ENCODE measurements around the gene STX16.

The STX16 gene

DNA sequence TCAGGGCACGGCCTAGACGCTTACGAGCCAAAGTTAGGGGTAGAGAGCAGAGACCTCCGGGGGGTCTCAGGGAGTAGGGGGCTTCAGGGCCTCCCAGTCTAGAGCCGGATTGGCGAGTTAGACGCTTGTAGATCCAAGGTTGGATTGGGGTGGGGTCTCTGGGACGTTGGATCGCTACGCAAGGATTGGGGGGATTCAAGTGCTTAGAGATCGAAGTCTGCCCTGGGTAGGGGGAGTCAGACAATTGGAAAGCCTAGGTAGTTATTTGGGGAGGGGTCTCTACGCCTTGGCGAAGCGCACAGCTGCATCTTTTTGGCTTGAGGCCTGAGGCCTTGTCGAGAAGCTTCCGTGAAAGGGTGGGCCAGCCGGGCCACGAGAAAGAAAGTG is 469 bp downstream of the STX16 start:
- TF ChIP-seq, protein P1, sequence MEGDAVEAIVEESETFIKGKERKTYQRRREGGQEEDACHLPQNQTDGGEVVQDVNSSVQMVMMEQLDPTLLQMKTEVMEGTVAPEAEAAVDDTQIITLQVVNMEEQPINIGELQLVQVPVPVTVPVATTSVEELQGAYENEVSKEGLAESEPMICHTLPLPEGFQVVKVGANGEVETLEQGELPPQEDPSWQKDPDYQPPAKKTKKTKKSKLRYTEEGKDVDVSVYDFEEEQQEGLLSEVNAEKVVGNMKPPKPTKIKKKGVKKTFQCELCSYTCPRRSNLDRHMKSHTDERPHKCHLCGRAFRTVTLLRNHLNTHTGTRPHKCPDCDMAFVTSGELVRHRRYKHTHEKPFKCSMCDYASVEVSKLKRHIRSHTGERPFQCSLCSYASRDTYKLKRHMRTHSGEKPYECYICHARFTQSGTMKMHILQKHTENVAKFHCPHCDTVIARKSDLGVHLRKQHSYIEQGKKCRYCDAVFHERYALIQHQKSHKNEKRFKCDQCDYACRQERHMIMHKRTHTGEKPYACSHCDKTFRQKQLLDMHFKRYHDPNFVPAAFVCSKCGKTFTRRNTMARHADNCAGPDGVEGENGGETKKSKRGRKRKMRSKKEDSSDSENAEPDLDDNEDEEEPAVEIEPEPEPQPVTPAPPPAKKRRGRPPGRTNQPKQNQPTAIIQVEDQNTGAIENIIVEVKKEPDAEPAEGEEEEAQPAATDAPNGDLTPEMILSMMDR (IDR thresholded peaks at IDR 0.05; ENCODE audit: borderline replicate concordance, insufficient read depth, low read depth, low read length) = no peak
- peak overlapping the region; percentile 70 for H3K4me3 ChIP-seq (ENCODE audit: low read depth, low read length)

DNA sequence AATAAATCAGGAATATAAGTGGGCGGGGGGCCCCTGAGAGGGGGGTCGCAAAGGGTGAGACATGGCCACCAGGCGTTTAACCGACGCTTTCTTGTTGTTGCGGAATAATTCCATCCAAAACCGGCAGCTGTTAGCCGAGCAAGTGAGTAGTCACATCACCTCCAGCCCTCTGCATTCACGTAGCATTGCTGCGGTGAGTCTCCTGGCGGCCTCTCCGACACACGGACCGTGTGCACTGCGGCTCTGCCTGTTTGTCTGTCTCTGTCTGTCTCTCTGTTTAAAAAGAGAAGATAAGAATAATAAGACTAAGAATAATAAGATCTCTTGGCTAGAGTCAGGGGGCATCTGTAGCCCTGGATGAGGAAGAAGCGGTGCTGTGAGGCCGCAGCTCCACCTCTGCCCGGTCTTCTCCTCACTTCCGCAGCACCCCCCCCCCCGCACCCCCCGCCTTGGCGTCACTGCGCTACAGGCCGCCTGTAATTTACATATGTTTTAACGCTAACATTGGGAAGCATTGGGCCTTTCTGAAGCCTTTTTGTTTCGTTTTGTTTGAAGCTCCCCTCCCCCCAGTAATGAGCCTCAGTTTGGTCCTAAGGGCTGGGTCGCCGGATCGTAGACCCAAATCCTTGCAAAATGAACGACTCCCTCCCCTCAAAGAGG is 993 bp downstream of the STX16 start:
- H3K4me3 ChIP-seq (ENCODE audit: low read depth, low read length) = peak overlapping the region; percentile 70
- TF ChIP-seq, protein P1 (IDR thresholded peaks at IDR 0.05; ENCODE audit: borderline replicate concordance, insufficient read depth, low read depth, low read length) = no peak

DNA sequence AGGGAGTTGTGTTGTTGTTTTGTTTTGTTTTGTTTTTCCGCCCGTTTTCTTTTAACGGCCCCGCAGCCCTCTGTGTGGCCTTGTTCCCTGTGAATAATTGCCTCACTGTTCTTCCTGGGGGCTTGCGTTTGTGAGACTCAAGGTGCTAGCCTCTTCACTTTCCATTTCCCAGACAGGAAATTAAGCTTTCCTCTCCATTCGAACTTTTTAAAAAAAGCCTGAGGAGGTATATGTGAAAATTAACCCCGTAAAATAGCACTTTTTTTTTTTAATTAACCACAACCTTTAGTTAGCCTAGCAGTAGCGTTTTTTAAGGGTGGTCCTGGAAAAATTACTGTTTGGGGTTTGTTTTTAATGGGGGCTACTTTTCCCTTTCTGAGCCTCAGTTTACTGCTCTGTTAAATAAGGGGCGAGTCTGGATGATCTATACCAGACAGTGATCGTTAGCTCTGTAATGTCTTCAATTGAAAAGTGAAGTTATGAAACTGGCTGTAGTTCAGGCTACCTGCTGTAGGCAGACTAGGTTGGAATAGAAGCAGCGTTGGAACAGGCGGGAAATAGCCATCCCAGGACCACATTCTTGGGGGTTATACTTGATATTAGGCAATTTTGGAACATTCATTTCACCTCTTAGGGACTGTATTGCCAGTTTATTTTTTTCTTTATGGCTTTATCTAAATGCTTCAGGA is 1.7 kb downstream of the STX16 start:
- TF ChIP-seq, protein P1 (IDR thresholded peaks at IDR 0.05; ENCODE audit: borderline replicate concordance, insufficient read depth, low read depth, low read length) = no peak
- peak overlapping the region; percentile 70 for H3K4me3 ChIP-seq (ENCODE audit: low read depth, low read length)

DNA sequence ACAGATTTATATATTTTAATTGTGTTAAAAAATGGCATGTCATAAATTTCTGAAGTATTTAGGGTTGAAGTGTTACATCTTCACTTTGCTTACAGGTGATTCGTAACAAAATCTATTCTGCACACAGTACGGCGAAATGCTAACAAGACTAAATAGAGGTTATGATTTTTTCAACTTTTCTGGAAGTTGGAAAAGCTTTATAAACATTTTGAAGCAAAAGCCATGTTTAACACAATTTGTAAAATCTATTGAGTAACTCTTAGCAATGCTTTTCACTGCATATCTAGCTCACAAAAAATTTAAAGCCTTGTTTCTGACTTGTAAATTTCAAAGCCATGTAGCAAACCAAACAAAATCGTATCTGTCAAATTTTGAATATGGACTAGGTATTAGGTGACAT is 3.3 kb downstream of the STX16 start:
- no peak overlapping the region for H3K4me3 ChIP-seq (ENCODE audit: low read depth, low read length)
- TF ChIP-seq, protein P1 (IDR thresholded peaks at IDR 0.05; ENCODE audit: borderline replicate concordance, insufficient read depth, low read depth, low read length) = no peak

DNA sequence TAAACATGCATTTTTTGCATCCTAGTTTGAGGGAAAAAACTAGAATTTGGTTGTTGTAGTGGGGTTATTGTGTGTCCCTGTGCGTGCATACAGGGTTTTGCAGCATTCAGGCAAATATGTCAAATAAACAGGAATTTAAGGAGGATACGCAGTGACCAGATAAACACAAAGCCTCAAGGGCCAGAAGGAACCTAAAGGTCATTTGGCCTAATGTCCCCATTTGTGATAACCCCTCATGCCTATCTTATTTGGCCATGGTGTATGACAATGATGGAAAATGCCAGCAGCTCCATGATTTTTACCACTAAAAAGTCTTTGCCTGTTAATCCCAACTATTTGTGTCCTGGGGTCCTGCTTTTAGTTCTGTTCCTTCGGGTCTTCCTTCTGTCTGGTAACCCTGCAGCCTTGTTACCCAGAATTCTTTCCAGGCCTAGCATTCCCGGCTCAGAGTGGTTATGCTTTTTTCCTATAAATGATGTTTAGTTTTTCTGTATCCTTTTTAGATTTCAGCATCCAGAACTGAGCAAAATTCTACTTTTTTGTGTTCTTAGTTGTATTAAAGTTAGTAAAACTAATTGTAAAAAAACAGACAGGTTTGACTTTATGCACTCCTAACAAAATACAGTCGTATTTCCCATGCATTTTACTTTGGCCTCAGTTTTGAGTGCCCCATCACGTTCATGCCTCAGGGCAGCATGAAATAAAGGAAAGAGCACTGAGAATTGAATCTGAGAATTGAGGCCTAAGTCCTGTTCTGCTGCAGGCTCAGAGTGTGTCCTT is 4.4 kb downstream of the STX16 start:
- TF ChIP-seq, protein P1 (IDR thresholded peaks at IDR 0.05; ENCODE audit: borderline replicate concordance, insufficient read depth, low read depth, low read length) = no peak
- no peak overlapping the region for H3K4me3 ChIP-seq (ENCODE audit: low read depth, low read length)

DNA sequence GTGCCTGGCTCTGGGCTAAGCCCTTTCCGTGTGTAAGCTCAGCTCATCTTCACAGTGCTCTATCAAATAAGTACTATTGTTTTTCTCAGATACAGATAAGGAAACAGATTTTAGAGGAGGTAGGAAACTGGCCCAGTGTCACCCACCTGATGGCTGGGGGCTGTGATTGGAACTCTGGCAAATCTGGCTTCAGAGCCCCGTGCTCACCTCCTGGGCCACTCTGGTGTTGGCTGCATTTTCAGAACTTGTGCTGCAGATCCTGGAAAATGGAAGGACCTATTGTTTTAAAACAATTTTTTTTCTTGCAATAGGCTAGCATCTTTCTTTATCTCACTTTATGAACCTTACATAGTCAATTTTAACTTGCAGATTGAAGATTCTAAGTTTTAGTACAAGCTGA is 5.7 kb downstream of the STX16 start:
- H3K4me3 ChIP-seq (ENCODE audit: low read depth, low read length) = no peak overlapping the region

More for the DNA sequence above, 5.7 kb downstream of the STX16 start:
- TF ChIP-seq, protein P1 (IDR thresholded peaks at IDR 0.05; ENCODE audit: borderline replicate concordance, insufficient read depth, low read depth, low read length) = no peak

All from GM12875 (cell line).